Measurements from ENCODE around the gene IKZF4. TPM values are rescaled to one million over a fixed set of nuclear protein-coding genes. Genes with fewer than 3 reads are reported as not detected.
"Not testable (repeated sequence)": the region's sequence is repeated elsewhere in the genome, so short reads cannot be mapped to it uniquely, and the experiment has no call there.

Gene IKZF4
- polyA plus RNA-seq, 1 experiment = 2.9 TPM

GRCh38 chr12:56042843-56043242 lies 22.0 kb downstream of the IKZF4 start:
- Histone ChIP-seq H3K4me3 (ENCODE audit: low read depth, low read length) (peak overlapping the region; percentile 81), H3K27me3 (ENCODE audit: control insufficient read depth, insufficient read depth, low read length) (no peaks in the 10 kb centered on the region), H3K36me3 (ENCODE audit: control insufficient read depth, insufficient read depth, low read length) (peaks cover 6% of the 10 kb centered on the region)
- CTCF ChIA-PET = no interaction called here
- POLR2A ChIA-PET = no interaction called here
- no peak for DNase-seq (ENCODE audit: low read depth)
- TF ChIP-seq, protein P1, sequence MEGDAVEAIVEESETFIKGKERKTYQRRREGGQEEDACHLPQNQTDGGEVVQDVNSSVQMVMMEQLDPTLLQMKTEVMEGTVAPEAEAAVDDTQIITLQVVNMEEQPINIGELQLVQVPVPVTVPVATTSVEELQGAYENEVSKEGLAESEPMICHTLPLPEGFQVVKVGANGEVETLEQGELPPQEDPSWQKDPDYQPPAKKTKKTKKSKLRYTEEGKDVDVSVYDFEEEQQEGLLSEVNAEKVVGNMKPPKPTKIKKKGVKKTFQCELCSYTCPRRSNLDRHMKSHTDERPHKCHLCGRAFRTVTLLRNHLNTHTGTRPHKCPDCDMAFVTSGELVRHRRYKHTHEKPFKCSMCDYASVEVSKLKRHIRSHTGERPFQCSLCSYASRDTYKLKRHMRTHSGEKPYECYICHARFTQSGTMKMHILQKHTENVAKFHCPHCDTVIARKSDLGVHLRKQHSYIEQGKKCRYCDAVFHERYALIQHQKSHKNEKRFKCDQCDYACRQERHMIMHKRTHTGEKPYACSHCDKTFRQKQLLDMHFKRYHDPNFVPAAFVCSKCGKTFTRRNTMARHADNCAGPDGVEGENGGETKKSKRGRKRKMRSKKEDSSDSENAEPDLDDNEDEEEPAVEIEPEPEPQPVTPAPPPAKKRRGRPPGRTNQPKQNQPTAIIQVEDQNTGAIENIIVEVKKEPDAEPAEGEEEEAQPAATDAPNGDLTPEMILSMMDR (IDR thresholded peaks at IDR 0.05; ENCODE audit: insufficient read depth, low read depth, low read length) = no peak

GRCh38 chr12:56046027-56046780 lies 25.4 kb downstream of the IKZF4 start:
- POLR2A ChIA-PET = interaction anchor here (0.5 kb wide), 1 partner anchor 112 kb away, joined by 3 read pairs; the partner anchor contains the start of gene MYL6
- DNase-seq (ENCODE audit: low read depth) = no peak
- CTCF ChIA-PET = interaction anchor here (0.7 to 4.3 kb wide), 14 partner anchors 14 to 309 kb away, joined by 3 to 19 read pairs (median 4); partner anchors contain the start of genes ERBB3, PA2G4 and SUOX
- H3K36me3 ChIP-seq (ENCODE audit: control insufficient read depth, insufficient read depth, low read length) = peaks cover 6% of the 10 kb centered on the region
- H3K27me3 ChIP-seq (ENCODE audit: control insufficient read depth, insufficient read depth, low read length) = no peaks in the 10 kb centered on the region
- H3K4me3 ChIP-seq (ENCODE audit: low read depth, low read length) = no peak overlapping the region
- TF ChIP-seq, protein P1 (IDR thresholded peaks at IDR 0.05; ENCODE audit: insufficient read depth, low read depth, low read length) = no peak

DNA sequence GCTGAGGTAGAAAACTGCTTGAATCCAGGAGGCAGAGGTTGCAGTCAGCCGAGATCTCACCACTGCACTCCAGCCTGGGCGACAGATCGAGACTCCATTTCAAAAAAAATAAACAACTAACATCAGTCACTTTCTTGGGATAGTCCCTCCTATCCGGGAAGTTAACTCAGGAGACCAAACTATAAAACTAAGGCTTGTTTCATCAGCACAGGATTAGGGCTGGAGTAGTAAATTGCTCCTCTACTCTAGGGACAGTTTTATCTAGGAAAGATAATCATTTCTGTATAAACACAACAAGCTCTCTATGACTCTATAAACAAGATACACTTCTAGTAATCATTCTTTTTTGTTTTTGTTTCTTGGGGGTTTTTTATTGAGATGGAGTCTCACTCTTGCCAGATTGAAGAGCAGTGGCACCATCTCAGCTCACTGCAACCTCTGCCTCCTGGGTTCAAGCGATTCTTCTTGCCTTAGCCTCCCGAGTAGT lies 32.6 kb downstream of the IKZF4 start:
- H3K36me3 ChIP-seq (ENCODE audit: control insufficient read depth, insufficient read depth, low read length) = no peaks in the 10 kb centered on the region
- TF ChIP-seq, protein P1 (IDR thresholded peaks at IDR 0.05; ENCODE audit: insufficient read depth, low read depth, low read length) = no peak
- ChIA-PET POLR2A (no interaction called here), CTCF (no interaction called here)
- no peak overlapping the region for H3K4me3 ChIP-seq (ENCODE audit: low read depth, low read length)
- H3K27me3 ChIP-seq (ENCODE audit: control insufficient read depth, insufficient read depth, low read length) = no peaks in the 10 kb centered on the region
- DNase-seq (ENCODE audit: low read depth) = no peak

DNA sequence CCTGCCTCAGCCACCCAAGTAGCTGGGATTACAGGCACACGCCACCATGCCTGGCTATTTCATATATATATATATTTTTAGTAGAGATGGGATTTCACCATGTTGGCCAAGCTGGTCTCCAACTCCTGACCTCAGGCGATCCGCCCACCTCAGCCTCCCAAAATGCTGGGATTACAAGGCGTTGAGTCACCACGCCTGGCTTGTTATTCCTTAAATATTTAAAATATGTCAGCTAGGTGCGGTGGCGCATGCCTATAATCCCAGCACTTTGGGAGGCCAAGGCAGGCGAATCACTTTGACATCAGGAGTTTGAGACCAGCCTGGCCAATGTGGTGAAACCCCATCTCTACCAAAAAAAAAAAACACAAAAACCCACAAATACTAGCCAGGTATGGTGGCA lies 39.1 kb downstream of the IKZF4 start:
- CTCF ChIA-PET = interaction anchor here (0.6 kb wide), 1 partner anchor 59 kb away, joined by 3 read pairs; no protein-coding TSS in a partner anchor
- H3K36me3 ChIP-seq (ENCODE audit: control insufficient read depth, insufficient read depth, low read length); H3K27me3 ChIP-seq (ENCODE audit: control insufficient read depth, insufficient read depth, low read length); POLR2A ChIA-PET; H3K4me3 ChIP-seq (ENCODE audit: low read depth, low read length); DNase-seq (ENCODE audit: low read depth): not testable (repeated sequence)

- CTCF ChIA-PET = interaction anchor here (1.0 to 4.0 kb wide), 4 partner anchors 10 to 17 kb away, joined by 3 to 13 read pairs (median 8); partner anchors contain the start of gene ERBB3
These were observed 41.1 kb downstream of the IKZF4 start for GRCh38 chr12:56061982-56062381.

More at GRCh38 chr12:56061982-56062381, 41.1 kb downstream of the IKZF4 start:
- POLR2A ChIA-PET = no interaction called here
- TF ChIP-seq, protein P1 (IDR thresholded peaks at IDR 0.05; ENCODE audit: insufficient read depth, low read depth, low read length) = no peak
- H3K36me3 ChIP-seq (ENCODE audit: control insufficient read depth, insufficient read depth, low read length) = no peaks in the 10 kb centered on the region
- H3K27me3 ChIP-seq (ENCODE audit: control insufficient read depth, insufficient read depth, low read length) = no peaks in the 10 kb centered on the region
- DNase-seq (ENCODE audit: low read depth) = no peak
- H3K4me3 ChIP-seq (ENCODE audit: low read depth, low read length) = no peak overlapping the region
